A549 (cell line): Measurements from ENCODE around the gene OPRM1. TPM values are rescaled to one million over a fixed set of nuclear protein-coding genes. Genes with fewer than 3 reads are reported as not detected.

ENCODE experiments used
- ATAC-seq, 2 experiments: fragments of 200-7000 bp in 1 of 2; fragments of >200 bp in 1 of 2; cut with Nextera tagmentation in 1 of 2; cut with Tn5 transposase in 1 of 2; 3 replicates each; pipeline versions ENCODE4 v1.8.0 to v1.9.1; 2018 to 2020; ENCODE audit warnings: mild to moderate bottlenecking in 1 of 2, moderate library complexity in 1 of 2
- CTCF ChIA-PET: fragments of 300-600 bp; sonication (Branson Sonifier 250); formaldehyde crosslinking; extraction: SDS; loops from one replicate; lab custom pipeline; 2021; ENCODE audit warnings: antibody characterized with exemption, inconsistent platforms; lab: Yijun Ruan, JAX
- POLR2A ChIA-PET: fragments of 350-600 bp; formaldehyde crosslinking; extraction: SDS; loops from one replicate; lab custom pipeline; 2021; ENCODE audit warnings: antibody characterized with exemption, inconsistent platforms; lab: Yijun Ruan, JAX
- DNase-seq, 2 experiments: peaks; one replicate each; pipeline versions ENCODE4 v3.0.0 to v3.0.0-alpha.2; 2011 to 2016; ENCODE audit warnings: low read depth in 1 of 2, low spot score in 1 of 2
- FAIRE-seq: peaks from 2 replicates; lab custom pipeline; 2011; peaks lifted over from hg19 to GRCh38; lab: Jason Lieb, UNC
- H3K27ac ChIP-seq, 2 experiments: fragments of >200 bp; sonication (Bioruptor Twin); formaldehyde crosslinking; 3 replicates each; pipeline ENCODE4 v1.5.1; 2016 to 2017
- H3K4me1 ChIP-seq: fragments of >200 bp; sonication (Bioruptor Twin); formaldehyde crosslinking; 3 replicates; pipeline ENCODE4 v1.6.1; 2016
- H3K4me2 ChIP-seq: fragments of >200 bp; sonication (Bioruptor Twin); formaldehyde crosslinking; 3 replicates; pipeline ENCODE4 v1.6.1; 2016
- H3K4me3 ChIP-seq: fragments of >200 bp; sonication (Bioruptor Twin); formaldehyde crosslinking; 3 replicates; pipeline ENCODE4 v1.5.1; 2016
- H3K9me3 ChIP-seq: fragments of >200 bp; sonication (Bioruptor Twin); formaldehyde crosslinking; 3 replicates; pipeline ENCODE4 v1.6.1; 2016
- BCL3 ChIP-seq: fragments of >200 bp; sonication (Bioruptor Twin); formaldehyde crosslinking; IDR thresholded peaks from 3 replicates; pipeline ENCODE4 v1.6.1; 2016
- CBX8 ChIP-seq: fragments of 200-600 bp; sonication (generic); IDR thresholded peaks from 2 replicates; pipeline ENCODE4 v1.6.1; 2016
- E2F6 ChIP-seq: IDR thresholded peaks from 2 replicates; pipeline ENCODE4 v1.6.1; 2012; ENCODE audit warnings: low read depth, borderline replicate concordance
- EP300 ChIP-seq, 2 experiments: fragments of >200 bp; sonication (Bioruptor Twin); formaldehyde crosslinking; IDR thresholded peaks; 2 replicates in 1 of 2; 3 replicates in 1 of 2; pipeline ENCODE4 v1.6.1; 2016 to 2017
- FOSL2 ChIP-seq, 2 experiments: fragments of 450-650 bp in 1 of 2; fragments of >200 bp in 1 of 2; sonication (Bioruptor Twin) in 1 of 2; formaldehyde crosslinking; IDR thresholded peaks; 2 replicates each; pipeline versions ENCODE4 v1.5.0 to v1.6.1; 2016 to 2020; ENCODE audit warnings: mild to moderate bottlenecking in 1 of 2, moderate library complexity in 1 of 2
- TP53 ChIP-seq: fragments of 250-450 bp; sonication (Bioruptor Pico); IDR thresholded peaks from 2 replicates; pipeline ENCODE4 v1.5.0; 2021; ENCODE audit warnings: mild to moderate bottlenecking, moderate library complexity
- USF2 ChIP-seq: fragments of 450-650 bp; IDR thresholded peaks from 2 replicates; pipeline ENCODE4 v1.6.1; 2014; ENCODE audit warnings: antibody characterized with exemption
- ZNF302 ChIP-seq: fragments of 250-450 bp; sonication (Bioruptor Pico); IDR thresholded peaks from 2 replicates; pipeline ENCODE4 v1.9.0; 2021; ENCODE audit warnings: inconsistent platforms, mild to moderate bottlenecking, moderate library complexity
- WGBS: methylation state at CpG from one replicate; pipeline ENCODE4 v1.1.6; 2017; ENCODE audit errors: missing lambda C conversion rate; 5-methylcytosine and 5-hydroxymethylcytosine counted together
- polyA plus RNA-seq, 4 experiments: library from polyadenylated mRNA; depleted of rRNA in 3 of 4; stranded (reverse); fragments of >200 nt; fragmentation: RNase III in 1 of 4; extraction: RNeasy Plus Mini Kit Qiagen cat#74134 plus additional on column Dnase treatment in 1 of 4; gene quantifications; 2 replicates in 3 of 4; 3 replicates in 1 of 4; pipeline ENCODE4 v1.2.3, GENCODE V29; 2011 to 2017

The OPRM1 gene
- polyA plus RNA-seq, 2 of the 4 experiments (the other 2 are of a cell fraction), result not detected

- Histone ChIP-seq H3K4me3 (no peak overlapping the region), H3K4me1 (peaks cover 10% of the 10 kb centered on the region; the same call in 2 of the 3 replicates), H3K4me2 (peak overlapping the region; percentile 54), H3K9me3 (no peaks in the 10 kb centered on the region), H3K27ac (peak overlapping the region in 1 of 2 experiments; percentile 49; a peak in 1 of 6 replicates)
- POLR2A ChIA-PET, result no interaction called here
- 21% methylated on average over 4 of the region's 4 CpGs for WGBS
- DNase-seq (peak; percentile 8 to 42), FAIRE-seq (no peak), ATAC-seq (peak in 1 of 2 experiments; percentile 63; a peak in 3 of 6 replicates)
- CTCF ChIA-PET, result no interaction called here
- TF ChIP-seq FOSL2 (IDR thresholded peaks at IDR 0.05) (no peak), FOSL2 (CRISPR knock-in tag; IDR thresholded peaks at IDR 0.05) (peak; percentile 52), TP53 (CRISPR knock-in tag) (no peak)
Observed at GRCh38 chr6:154292855-154293519, 253.9 kb downstream of the OPRM1 start.

- 52% methylated on average over 4 of the region's 4 CpGs for WGBS
- TF ChIP-seq E2F6 (no peak), EP300 (IDR thresholded peaks at IDR 0.05) (no peak), ZNF302 (CRISPR knock-in tag) (no peak), BCL3 (no peak), CBX8 (no peak), USF2 (no peak)
- TF ChIP-seq, all 56 proteins: peak for 0
- ChIA-PET POLR2A (no interaction called here), CTCF (interaction anchor here (1.0 kb wide), 1 partner anchor 142 kb away, joined by 3 read pairs; no protein-coding TSS in a partner anchor)
- Histone ChIP-seq H3K9me3 (no peaks in the 10 kb centered on the region), H3K4me3 (no peak overlapping the region), H3K4me1 (peaks cover 10% of the 10 kb centered on the region; the same call in 2 of the 3 replicates), H3K27ac (no peak overlapping the region), H3K4me2 (no peak overlapping the region)
- DNase-seq (no peak), ATAC-seq (no peak), FAIRE-seq (no peak)
Observed at GRCh38 chr6:154295733-154296132, 256.7 kb downstream of the OPRM1 start.
